Tibial nerve (tissue), 4 donors: ENCODE results near the gene MTCP1.

Source experiments
- EP300 ChIP-seq, 2 donors: sonication (generic); formaldehyde crosslinking; IDR thresholded peaks; one replicate each; pipeline ENCODE4 v1.6.1; 2017; ENCODE audit warnings: antibody characterized with exemption in 2 of 2, mild to moderate bottlenecking in 1 of 2
- POLR2A ChIP-seq, 2 donors: fragments of 450-650 bp; IDR thresholded peaks; one replicate each; pipeline ENCODE4 v1.6.1; 2017; ENCODE audit warnings: antibody characterized with exemption in 2 of 2, mild to moderate bottlenecking in 2 of 2, moderate library complexity in 2 of 2
- TF ChIP-seq, protein P1 (sequence below), 5 experiments: fragments of 200-600 bp in 3 of 5; fragments of 450-650 bp in 2 of 5; sonication (generic) in 3 of 5; IDR thresholded peaks; one replicate each; pipeline ENCODE4 v1.5.1; 2016 to 2019; ENCODE audit warnings: antibody characterized with exemption in 5 of 5, mild to moderate bottlenecking in 3 of 5, moderate library complexity in 2 of 5

DNA sequence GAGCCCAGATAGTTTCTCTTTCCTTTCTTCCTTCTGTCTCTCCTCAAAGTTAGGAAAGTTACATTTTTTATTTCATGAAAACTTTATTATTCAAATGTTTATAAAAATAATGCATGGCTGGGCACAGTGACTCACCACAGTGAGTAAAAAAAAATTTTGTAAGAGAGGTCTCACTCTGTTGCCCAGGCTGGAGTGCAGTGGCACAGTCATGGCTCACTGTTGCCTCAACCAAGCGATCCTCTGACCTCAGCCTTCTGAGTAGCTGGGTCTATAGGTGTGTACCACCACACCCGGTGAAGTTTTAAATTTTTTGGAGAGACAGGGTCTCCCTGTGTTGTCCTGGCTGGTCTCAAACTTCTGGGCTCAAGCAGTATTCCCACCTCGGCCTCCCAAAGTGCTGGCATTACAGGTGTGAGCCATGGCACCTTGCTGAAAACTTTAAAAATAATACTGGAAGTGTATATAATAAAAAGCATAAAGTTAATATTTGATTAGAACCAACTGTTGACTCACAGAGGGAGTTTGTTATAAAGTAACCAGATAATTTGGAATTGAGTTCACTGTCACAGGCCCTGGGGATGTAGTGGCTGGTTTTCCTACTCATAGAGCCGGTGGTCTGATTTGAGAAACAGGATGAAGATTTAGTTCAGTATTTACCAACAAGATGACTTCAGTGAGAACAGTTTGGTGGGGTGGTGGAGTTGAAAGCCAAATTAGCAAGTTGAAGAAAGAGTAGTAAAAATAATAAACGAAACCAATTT is 18.0 kb downstream of the MTCP1 start:
- TF ChIP-seq, protein P1, sequence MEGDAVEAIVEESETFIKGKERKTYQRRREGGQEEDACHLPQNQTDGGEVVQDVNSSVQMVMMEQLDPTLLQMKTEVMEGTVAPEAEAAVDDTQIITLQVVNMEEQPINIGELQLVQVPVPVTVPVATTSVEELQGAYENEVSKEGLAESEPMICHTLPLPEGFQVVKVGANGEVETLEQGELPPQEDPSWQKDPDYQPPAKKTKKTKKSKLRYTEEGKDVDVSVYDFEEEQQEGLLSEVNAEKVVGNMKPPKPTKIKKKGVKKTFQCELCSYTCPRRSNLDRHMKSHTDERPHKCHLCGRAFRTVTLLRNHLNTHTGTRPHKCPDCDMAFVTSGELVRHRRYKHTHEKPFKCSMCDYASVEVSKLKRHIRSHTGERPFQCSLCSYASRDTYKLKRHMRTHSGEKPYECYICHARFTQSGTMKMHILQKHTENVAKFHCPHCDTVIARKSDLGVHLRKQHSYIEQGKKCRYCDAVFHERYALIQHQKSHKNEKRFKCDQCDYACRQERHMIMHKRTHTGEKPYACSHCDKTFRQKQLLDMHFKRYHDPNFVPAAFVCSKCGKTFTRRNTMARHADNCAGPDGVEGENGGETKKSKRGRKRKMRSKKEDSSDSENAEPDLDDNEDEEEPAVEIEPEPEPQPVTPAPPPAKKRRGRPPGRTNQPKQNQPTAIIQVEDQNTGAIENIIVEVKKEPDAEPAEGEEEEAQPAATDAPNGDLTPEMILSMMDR (IDR thresholded peaks at IDR 0.05), result no peak
- TF ChIP-seq POLR2A (IDR thresholded peaks at IDR 0.05), result no peak
- no peak for TF ChIP-seq EP300 (IDR thresholded peaks at IDR 0.05)
